Lower leg skin (tissue), 3 donors: ENCODE data around the gene PCDHGC3.
"Not testable (repeated sequence)": the region's sequence is repeated elsewhere in the genome, so short reads cannot be mapped to it uniquely, and the experiment has no call there.

Experiments
- CTCF ChIP-seq, 3 donors: fragments of 450-650 bp; IDR thresholded peaks; one replicate each; pipeline ENCODE4 v1.5.1; 2016; ENCODE audit warnings: antibody characterized with exemption in 3 of 3, mild to moderate bottlenecking in 3 of 3, moderate library complexity in 2 of 3
- POLR2A ChIP-seq, 2 donors: fragments of 450-650 bp; IDR thresholded peaks; one replicate each; pipeline ENCODE4 v1.6.1; 2016 to 2017; ENCODE audit warnings: antibody characterized with exemption in 2 of 2, mild to moderate bottlenecking in 1 of 2, moderate library complexity in 1 of 2

- not testable (repeated sequence) for TF ChIP-seq CTCF, POLR2A (IDR thresholded peaks at IDR 0.05)
Measured at GRCh38 chr5:141432308-141432707, 43.5 kb upstream of the PCDHGC3 start.
